Stimulated activated naive CD4-positive, alpha-beta T cell (primary cell): ENCODE results near the gene RAD51B.

ENCODE experiments used
- DNase-seq, 6 experiments: peaks; one replicate each; lab custom pipeline; 2025; lab: John Stamatoyannopoulos, UW

The RAD51B gene

GRCh38 chr14:68441542-68441941 is 622.0 kb downstream of the RAD51B start:
- no peak for DNase-seq

- no peak for DNase-seq
These were observed 623.5 kb downstream of the RAD51B start for GRCh38 chr14:68442828-68443629.

- DNase-seq: no peak
These were observed 625.0 kb downstream of the RAD51B start for GRCh38 chr14:68444449-68445168.

GRCh38 chr14:68446243-68447040 is 626.9 kb downstream of the RAD51B start:
- DNase-seq: no peak

GRCh38 chr14:68447581-68448251 is 628.1 kb downstream of the RAD51B start:
- DNase-seq: no peak

GRCh38 chr14:68448252-68448902 is 628.8 kb downstream of the RAD51B start:
- no peak for DNase-seq

GRCh38 chr14:68449561-68450181 is 630.1 kb downstream of the RAD51B start:
- no peak for DNase-seq

GRCh38 chr14:68450391-68451120 is 631.0 kb downstream of the RAD51B start:
- DNase-seq: no peak

- no peak for DNase-seq
These were observed 632.3 kb downstream of the RAD51B start for GRCh38 chr14:68451696-68452373.

GRCh38 chr14:68458253-68458652 is 638.7 kb downstream of the RAD51B start:
- no peak for DNase-seq

GRCh38 chr14:68458840-68459469 is 639.4 kb downstream of the RAD51B start:
- DNase-seq: no peak

- no peak for DNase-seq
These were observed 640.0 kb downstream of the RAD51B start for GRCh38 chr14:68459480-68460136.

GRCh38 chr14:68460541-68460940 is 641.0 kb downstream of the RAD51B start:
- no peak for DNase-seq

GRCh38 chr14:68461086-68461485 is 641.5 kb downstream of the RAD51B start:
- no peak for DNase-seq

- DNase-seq: no peak
These were observed 643.1 kb downstream of the RAD51B start for GRCh38 chr14:68462683-68463082.

- no peak for DNase-seq
These were observed 643.7 kb downstream of the RAD51B start for GRCh38 chr14:68463299-68463698.

- no peak for DNase-seq
These were observed 644.3 kb downstream of the RAD51B start for GRCh38 chr14:68463705-68464374.

- DNase-seq: no peak
These were observed 645.1 kb downstream of the RAD51B start for GRCh38 chr14:68464711-68465110.
